Measurements from ENCODE around the gene PADI4. TPM values are rescaled to one million over a fixed set of nuclear protein-coding genes. Genes with fewer than 3 reads are reported as not detected.
"Not testable (repeated sequence)": the region's sequence is repeated elsewhere in the genome, so short reads cannot be mapped to it uniquely, and the experiment has no call there.

PADI4 gene
- total RNA-seq, 1 donor from 2014 or later: 0.74 TPM

GRCh38 chr1:17340358-17340757 is 32.4 kb downstream of the PADI4 start:
- Histone ChIP-seq H3K4me1 (no peaks in the 10 kb centered on the region), H3K4me3 (no peak overlapping the region), H3K9me3 (no peaks in the 10 kb centered on the region), H3K27me3 (no peaks in the 10 kb centered on the region), H3K27ac (no peak overlapping the region), H3K36me3 (no peaks in the 10 kb centered on the region)
- intact Hi-C loops (cut with DNase I): no loop called here
- DNase-seq (ENCODE audit: extremely low spot score in 2 of 2): no peak
- no peak for TF ChIP-seq POLR2A (IDR thresholded peaks at IDR 0.05)
- TF ChIP-seq POLR2AphosphoS5 (IDR thresholded peaks at IDR 0.05; ENCODE audit: insufficient read depth in 1 of 2, low read depth in 1 of 2): no peak
- no peak for TF ChIP-seq CTCF (IDR thresholded peaks at IDR 0.05)

- no peak overlapping the region for H3K4me3 ChIP-seq
- no peaks in the 10 kb centered on the region for H3K27me3 ChIP-seq
- intact Hi-C loops (cut with DNase I): no loop called here
- H3K9me3 ChIP-seq: no peaks in the 10 kb centered on the region
- TF ChIP-seq POLR2A (IDR thresholded peaks at IDR 0.05) (no peak), CTCF (IDR thresholded peaks at IDR 0.05) (no peak), POLR2AphosphoS5 (IDR thresholded peaks at IDR 0.05; ENCODE audit: insufficient read depth in 1 of 2, low read depth in 1 of 2) (no peak)
- H3K36me3 ChIP-seq: no peaks in the 10 kb centered on the region
- DNase-seq (ENCODE audit: extremely low spot score in 2 of 2): no peak
- H3K4me1 ChIP-seq: no peaks in the 10 kb centered on the region
- no peak overlapping the region for H3K27ac ChIP-seq
These were observed 34.0 kb downstream of the PADI4 start for GRCh38 chr1:17342014-17342441.

GRCh38 chr1:17345506-17345905 is 37.5 kb downstream of the PADI4 start:
- H3K36me3 ChIP-seq; H3K4me3 ChIP-seq; intact Hi-C loops (cut with DNase I); H3K4me1 ChIP-seq; DNase-seq (ENCODE audit: extremely low spot score in 2 of 2); H3K27me3 ChIP-seq; H3K9me3 ChIP-seq; H3K27ac ChIP-seq: not testable (repeated sequence)

DNA sequence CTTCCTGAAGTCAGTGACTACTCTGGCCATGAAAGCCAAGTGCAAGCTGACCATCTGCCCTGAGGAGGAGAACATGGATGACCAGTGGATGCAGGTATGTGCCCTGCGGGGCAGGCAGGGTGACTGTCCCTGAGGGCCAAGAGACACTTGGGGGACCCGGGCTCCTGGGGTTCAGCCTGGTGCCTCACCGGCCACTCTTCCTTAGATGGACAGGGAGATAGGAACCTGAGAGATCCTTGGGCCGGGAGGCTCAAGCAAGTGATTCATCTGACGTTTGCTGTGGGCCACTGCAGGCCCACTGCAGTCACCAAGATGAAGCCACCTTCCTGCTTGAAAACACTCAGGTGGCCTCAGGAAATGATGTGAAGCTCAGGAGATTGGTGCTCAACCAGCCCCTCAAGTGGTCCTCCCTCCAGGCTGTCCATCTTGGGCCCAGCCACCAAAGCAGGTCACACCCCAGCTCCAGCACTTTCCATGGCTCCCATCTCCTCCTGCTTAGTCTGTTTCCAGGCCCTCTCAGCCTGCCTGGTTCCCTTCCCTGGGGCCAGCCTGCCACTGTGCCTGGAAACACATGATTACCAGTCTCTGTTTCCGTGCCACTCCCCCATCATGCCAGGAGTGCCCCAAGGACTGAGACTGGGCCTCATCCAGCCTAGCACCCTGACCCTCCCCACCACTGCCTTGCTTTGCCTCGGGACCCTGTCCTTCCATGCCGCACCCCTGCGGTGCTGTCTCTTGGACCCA is 38.2 kb downstream of the PADI4 start:
- H3K9me3 ChIP-seq: no peaks in the 10 kb centered on the region
- H3K4me1 ChIP-seq: no peaks in the 10 kb centered on the region
- H3K36me3 ChIP-seq: no peaks in the 10 kb centered on the region
- no peaks in the 10 kb centered on the region for H3K27me3 ChIP-seq
- no peak overlapping the region for H3K4me3 ChIP-seq
- no peak for TF ChIP-seq CTCF (IDR thresholded peaks at IDR 0.05)
- no peak for TF ChIP-seq POLR2A (IDR thresholded peaks at IDR 0.05)
- TF ChIP-seq POLR2AphosphoS5 (IDR thresholded peaks at IDR 0.05; ENCODE audit: insufficient read depth in 1 of 2, low read depth in 1 of 2): no peak
- no peak overlapping the region for H3K27ac ChIP-seq
- no peak for DNase-seq (ENCODE audit: extremely low spot score in 2 of 2)
- intact Hi-C loops (cut with DNase I): no loop called here

DNA sequence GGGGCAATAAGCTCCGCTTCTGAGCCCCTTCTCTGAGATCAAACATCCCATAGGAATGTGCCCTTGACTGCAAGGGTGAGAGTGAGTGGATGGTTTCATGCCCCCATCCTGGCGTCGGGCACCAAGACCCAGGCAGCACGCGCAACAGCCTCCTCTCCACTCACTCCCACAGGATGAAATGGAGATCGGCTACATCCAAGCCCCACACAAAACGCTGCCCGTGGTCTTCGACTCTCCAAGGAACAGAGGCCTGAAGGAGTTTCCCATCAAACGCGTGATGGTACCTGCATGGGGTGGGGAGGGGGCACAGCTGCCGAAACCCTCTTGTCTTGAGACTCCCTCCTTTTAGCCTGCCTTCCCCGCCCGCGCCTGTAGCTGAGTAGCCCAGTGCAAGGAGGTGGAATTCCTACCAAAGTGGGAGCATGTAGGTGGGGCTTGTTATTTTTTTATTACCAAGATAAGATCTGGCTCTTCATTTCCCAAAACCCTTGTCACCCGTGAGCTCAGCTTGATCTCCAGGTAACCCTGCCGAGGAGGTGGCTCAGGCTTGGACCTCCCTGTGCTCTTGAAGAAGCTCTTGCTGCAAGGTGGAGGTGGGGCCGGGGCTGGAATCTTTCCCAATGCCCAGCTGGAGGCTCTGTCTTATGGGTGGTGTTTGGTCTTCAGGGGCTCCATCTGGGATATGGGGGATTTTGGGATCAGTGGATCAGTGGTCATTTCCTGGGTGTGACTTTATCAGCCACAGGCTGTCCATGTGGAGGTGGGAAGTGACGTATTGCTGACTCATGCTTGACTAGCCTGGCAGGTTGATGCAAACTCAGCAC is 40.0 kb downstream of the PADI4 start:
- H3K4me3 ChIP-seq: no peak overlapping the region
- intact Hi-C loops (cut with DNase I): no loop called here
- H3K27ac ChIP-seq: no peak overlapping the region
- no peaks in the 10 kb centered on the region for H3K9me3 ChIP-seq
- TF ChIP-seq POLR2AphosphoS5 (IDR thresholded peaks at IDR 0.05; ENCODE audit: insufficient read depth in 1 of 2, low read depth in 1 of 2): no peak
- no peak for TF ChIP-seq CTCF (IDR thresholded peaks at IDR 0.05)
- no peak for TF ChIP-seq POLR2A (IDR thresholded peaks at IDR 0.05)
- H3K27me3 ChIP-seq: no peaks in the 10 kb centered on the region
- no peak for DNase-seq (ENCODE audit: extremely low spot score in 2 of 2)
- no peaks in the 10 kb centered on the region for H3K36me3 ChIP-seq
- no peaks in the 10 kb centered on the region for H3K4me1 ChIP-seq
